ENCODE measurements around the gene ASAP3.
A peak's percentile ranks its signal among the peaks of the same experiment; 100 is the strongest.

The ASAP3 gene

DNA sequence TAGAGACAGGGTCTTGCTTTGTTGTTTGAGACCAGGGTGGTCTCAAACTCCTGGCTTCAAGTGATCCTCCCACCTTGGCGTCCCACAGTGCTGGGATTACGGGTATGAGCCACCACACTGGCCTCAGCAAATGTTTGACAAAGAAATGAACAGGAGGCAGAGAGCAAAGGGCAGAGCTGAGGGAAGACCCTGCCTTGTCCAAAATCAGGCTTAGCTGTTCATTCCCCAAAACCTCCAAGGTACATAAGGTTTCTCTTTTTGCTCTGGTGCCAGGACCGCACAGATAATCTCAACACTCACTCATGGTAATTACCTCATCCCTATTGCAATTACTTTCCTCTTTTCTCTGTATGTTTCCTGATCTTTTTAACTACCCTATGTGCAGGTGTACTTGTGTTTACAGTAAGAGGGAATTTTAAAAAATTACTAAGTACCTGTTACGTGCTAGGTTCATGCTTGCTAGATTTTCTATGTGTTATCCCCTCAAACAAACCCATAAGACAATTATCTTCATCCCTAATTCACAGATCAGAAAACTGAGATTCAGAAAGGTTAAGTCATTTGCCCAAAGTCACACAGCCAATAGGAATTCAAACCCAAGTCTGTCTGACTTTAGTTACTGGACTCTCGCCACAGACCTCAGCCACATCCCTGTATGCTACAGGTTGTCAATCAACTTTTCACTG is 11.5 kb downstream of the ASAP3 start:
- WGBS, 2 donors (ENCODE audit: extremely low coverage in 2 of 2, insufficient read length in 2 of 2, insufficient replicate concordance in 1 of 2): no CpG with 5 or more reads among the region's 5 CpGs
- H2BK5ac ChIP-seq (ENCODE audit: low read length): no peak overlapping the region

DNA sequence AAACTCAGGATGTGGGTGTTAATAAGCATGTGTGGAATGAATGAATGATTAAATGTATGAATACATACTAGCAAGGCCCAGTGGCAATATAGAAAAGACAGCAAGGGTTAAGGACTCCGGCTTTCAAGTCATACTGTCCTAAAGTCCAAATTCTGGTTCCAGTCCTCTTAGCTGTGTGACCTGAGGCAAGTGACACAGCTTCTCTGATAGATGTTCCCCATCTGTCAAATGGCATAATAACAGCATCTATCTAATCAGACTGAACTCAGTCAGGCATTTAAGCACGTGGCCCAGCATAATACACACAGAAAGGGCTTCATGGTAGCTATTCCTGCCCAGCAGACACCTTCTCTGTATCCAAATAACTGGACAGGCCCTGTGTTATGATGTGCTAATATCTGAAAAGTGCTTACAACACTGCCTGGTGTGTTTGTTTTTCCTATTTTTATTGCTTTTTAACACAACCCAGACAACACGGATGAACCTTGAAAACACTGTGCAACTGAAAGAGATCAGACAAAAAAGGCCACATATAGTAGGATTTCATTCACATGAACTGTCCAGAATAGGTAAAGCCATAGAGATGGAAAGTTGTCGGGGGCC is 12.4 kb downstream of the ASAP3 start:
- Histone ChIP-seq H2BK120ac (ENCODE audit: low read depth, low read length) (no peak overlapping the region), H2AFZ (ENCODE audit: low read length) (no peak overlapping the region), H3K27ac (replicated peaks; ENCODE audit: low read length) (no peak overlapping the region), H2BK12ac (ENCODE audit: low read length) (no peak overlapping the region), H3K4me2 (ENCODE audit: insufficient read depth, low read length, poor library complexity, severe bottlenecking) (no peak overlapping the region), H3K27me3 (ENCODE audit: control insufficient read depth in 3 of 3, insufficient read depth in 3 of 3, low read depth in 1 of 3, low read length in 3 of 3) (no peaks in the 10 kb centered on the region), H3K23ac (ENCODE audit: low read depth, low read length, poor library complexity) (no peak overlapping the region), H3K4me3 (ENCODE audit: low read length in 2 of 2) (no peak overlapping the region), H2AK5ac (ENCODE audit: low read depth, low read length) (no peak overlapping the region), H4K91ac (ENCODE audit: low read depth, low read length, poor library complexity) (no peak overlapping the region), H3K36me3 (replicated peaks in 1 of 2; ENCODE audit: control insufficient read depth in 2 of 2, insufficient read depth in 2 of 2, low read length in 2 of 2) (peaks cover 0 to 30% of the 10 kb centered on the region in 2 donors), H3K4me1 (ENCODE audit: control insufficient read depth in 2 of 2, insufficient read depth in 1 of 2, low read depth in 1 of 2, low read length in 2 of 2) (peaks cover 0 to 5% of the 10 kb centered on the region in 2 donors), H2BK5ac (ENCODE audit: low read length) (no peak overlapping the region), H3K14ac (ENCODE audit: low read length) (no peak overlapping the region), H2BK15ac (ENCODE audit: low read length) (no peak overlapping the region), H3K18ac (ENCODE audit: low read length) (no peak overlapping the region), H3K79me1 (ENCODE audit: low read depth, low read length) (no peaks in the 10 kb centered on the region), H3K9me3 (replicated peaks in 1 of 2; ENCODE audit: control insufficient read depth in 2 of 2, insufficient read depth in 1 of 2, low read depth in 1 of 2, low read length in 2 of 2) (no peaks in the 10 kb centered on the region), H4K8ac (ENCODE audit: low read depth, low read length) (no peak overlapping the region), H3K4ac (ENCODE audit: low read length) (no peak overlapping the region), H3K9ac (ENCODE audit: low read depth, low read length, poor library complexity) (no peak overlapping the region)
- no peak for DNase-seq (ENCODE audit: low spot score)
- WGBS, 2 donors (ENCODE audit: extremely low coverage in 2 of 2, insufficient read length in 2 of 2, insufficient replicate concordance in 1 of 2): no CpG with 5 or more reads among the region's 4 CpGs

More for the DNA sequence above, 11.5 kb downstream of the ASAP3 start:
- no peaks in the 10 kb centered on the region for H3K79me1 ChIP-seq (ENCODE audit: low read depth, low read length)
- no peak overlapping the region for H3K4me2 ChIP-seq (ENCODE audit: insufficient read depth, low read length, poor library complexity, severe bottlenecking)
- H4K91ac ChIP-seq (ENCODE audit: low read depth, low read length, poor library complexity): no peak overlapping the region
- H3K4me1 ChIP-seq (ENCODE audit: control insufficient read depth in 2 of 2, insufficient read depth in 1 of 2, low read depth in 1 of 2, low read length in 2 of 2): peaks cover 0 to 5% of the 10 kb centered on the region in 2 donors
- no peak overlapping the region for H3K4ac ChIP-seq (ENCODE audit: low read length)
- H3K9me3 ChIP-seq (replicated peaks in 1 of 2; ENCODE audit: control insufficient read depth in 2 of 2, insufficient read depth in 1 of 2, low read depth in 1 of 2, low read length in 2 of 2): no peaks in the 10 kb centered on the region
- H3K14ac ChIP-seq (ENCODE audit: low read length): no peak overlapping the region
- no peak overlapping the region for H3K9ac ChIP-seq (ENCODE audit: low read depth, low read length, poor library complexity)
- DNase-seq (ENCODE audit: low spot score): no peak
- H2AFZ ChIP-seq (ENCODE audit: low read length): no peak overlapping the region
- no peak overlapping the region for H4K8ac ChIP-seq (ENCODE audit: low read depth, low read length)
- H2BK12ac ChIP-seq (ENCODE audit: low read length): no peak overlapping the region
- no peak overlapping the region for H2BK15ac ChIP-seq (ENCODE audit: low read length)
- H3K4me3 ChIP-seq (ENCODE audit: low read length in 2 of 2): no peak overlapping the region
- no peak overlapping the region for H2BK120ac ChIP-seq (ENCODE audit: low read depth, low read length)
- no peak overlapping the region for H3K23ac ChIP-seq (ENCODE audit: low read depth, low read length, poor library complexity)
- no peak overlapping the region for H3K27ac ChIP-seq (replicated peaks; ENCODE audit: low read length)
- H3K18ac ChIP-seq (ENCODE audit: low read length): no peak overlapping the region
- H3K27me3 ChIP-seq (ENCODE audit: control insufficient read depth in 3 of 3, insufficient read depth in 3 of 3, low read depth in 1 of 3, low read length in 3 of 3): no peaks in the 10 kb centered on the region
- peaks cover 0 to 34% of the 10 kb centered on the region in 2 donors for H3K36me3 ChIP-seq (replicated peaks in 1 of 2; ENCODE audit: control insufficient read depth in 2 of 2, insufficient read depth in 2 of 2, low read length in 2 of 2)
- no peak overlapping the region for H2AK5ac ChIP-seq (ENCODE audit: low read depth, low read length)

DNA sequence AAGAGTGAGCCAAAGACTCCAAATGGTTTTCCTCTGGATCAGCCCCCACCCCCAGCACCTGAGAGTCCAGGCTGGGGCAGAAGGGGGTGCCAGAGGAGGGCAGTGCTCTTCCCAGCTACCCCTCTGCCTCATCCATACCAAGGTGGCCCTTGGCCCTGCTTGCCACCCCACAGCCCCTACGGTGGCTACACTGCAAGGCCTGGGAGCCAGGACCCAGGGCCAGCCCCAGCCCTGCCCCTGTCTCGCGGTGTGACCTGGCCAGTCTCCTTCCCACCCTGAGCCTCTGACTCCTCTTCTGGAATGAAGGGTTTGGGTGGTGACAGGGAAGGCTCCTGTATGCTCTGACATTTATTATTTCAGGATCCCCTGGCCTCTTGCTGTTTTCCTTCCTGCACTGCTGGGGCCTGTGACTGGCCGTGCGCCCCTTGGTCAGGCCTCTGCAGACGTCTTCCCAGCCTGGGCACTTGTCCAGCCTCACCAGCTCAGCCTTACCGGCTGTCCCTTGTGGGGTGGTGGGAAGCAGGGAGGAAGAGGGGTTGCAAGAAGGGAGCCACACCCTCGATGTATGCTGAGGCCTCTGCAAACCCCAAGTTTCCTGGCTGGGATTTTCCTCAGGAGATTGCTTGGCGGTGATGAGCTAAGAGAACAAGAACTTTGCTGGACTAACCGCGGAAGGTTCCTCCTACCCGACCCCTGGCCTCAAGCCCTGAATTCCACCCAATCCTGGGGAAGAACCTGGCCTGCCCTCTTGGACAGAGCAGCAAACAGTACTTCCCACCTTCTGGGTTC is 13.5 kb downstream of the ASAP3 start:
- Histone ChIP-seq H3K27ac (replicated peaks; ENCODE audit: low read length) (no peak overlapping the region), H3K4ac (ENCODE audit: low read length) (no peak overlapping the region), H3K9me3 (replicated peaks in 1 of 2; ENCODE audit: control insufficient read depth in 2 of 2, insufficient read depth in 1 of 2, low read depth in 1 of 2, low read length in 2 of 2) (no peaks in the 10 kb centered on the region), H2AFZ (ENCODE audit: low read length) (no peak overlapping the region), H3K79me1 (ENCODE audit: low read depth, low read length) (no peaks in the 10 kb centered on the region), H3K14ac (ENCODE audit: low read length) (no peak overlapping the region), H3K4me1 (ENCODE audit: control insufficient read depth in 2 of 2, insufficient read depth in 1 of 2, low read depth in 1 of 2, low read length in 2 of 2) (peaks cover 0 to 5% of the 10 kb centered on the region in 2 donors), H4K91ac (ENCODE audit: low read depth, low read length, poor library complexity) (no peak overlapping the region), H2BK5ac (ENCODE audit: low read length) (no peak overlapping the region), H3K36me3 (replicated peaks in 1 of 2; ENCODE audit: control insufficient read depth in 2 of 2, insufficient read depth in 2 of 2, low read length in 2 of 2) (peaks cover 0 to 30% of the 10 kb centered on the region in 2 donors), H2BK120ac (ENCODE audit: low read depth, low read length) (no peak overlapping the region), H4K8ac (ENCODE audit: low read depth, low read length) (no peak overlapping the region), H3K18ac (ENCODE audit: low read length) (peak overlapping the region; percentile 41), H3K23ac (ENCODE audit: low read depth, low read length, poor library complexity) (no peak overlapping the region), H2BK12ac (ENCODE audit: low read length) (no peak overlapping the region), H2BK15ac (ENCODE audit: low read length) (no peak overlapping the region), H3K4me2 (ENCODE audit: insufficient read depth, low read length, poor library complexity, severe bottlenecking) (no peak overlapping the region), H3K27me3 (ENCODE audit: control insufficient read depth in 3 of 3, insufficient read depth in 3 of 3, low read depth in 1 of 3, low read length in 3 of 3) (no peaks in the 10 kb centered on the region), H3K4me3 (ENCODE audit: low read length in 2 of 2) (no peak overlapping the region), H3K9ac (ENCODE audit: low read depth, low read length, poor library complexity) (no peak overlapping the region), H2AK5ac (ENCODE audit: low read depth, low read length) (no peak overlapping the region)
- DNase-seq (ENCODE audit: low spot score): no peak
- WGBS, 2 donors (ENCODE audit: extremely low coverage in 2 of 2, insufficient read length in 2 of 2, insufficient replicate concordance in 1 of 2): no CpG with 5 or more reads among the region's 12 CpGs

DNA sequence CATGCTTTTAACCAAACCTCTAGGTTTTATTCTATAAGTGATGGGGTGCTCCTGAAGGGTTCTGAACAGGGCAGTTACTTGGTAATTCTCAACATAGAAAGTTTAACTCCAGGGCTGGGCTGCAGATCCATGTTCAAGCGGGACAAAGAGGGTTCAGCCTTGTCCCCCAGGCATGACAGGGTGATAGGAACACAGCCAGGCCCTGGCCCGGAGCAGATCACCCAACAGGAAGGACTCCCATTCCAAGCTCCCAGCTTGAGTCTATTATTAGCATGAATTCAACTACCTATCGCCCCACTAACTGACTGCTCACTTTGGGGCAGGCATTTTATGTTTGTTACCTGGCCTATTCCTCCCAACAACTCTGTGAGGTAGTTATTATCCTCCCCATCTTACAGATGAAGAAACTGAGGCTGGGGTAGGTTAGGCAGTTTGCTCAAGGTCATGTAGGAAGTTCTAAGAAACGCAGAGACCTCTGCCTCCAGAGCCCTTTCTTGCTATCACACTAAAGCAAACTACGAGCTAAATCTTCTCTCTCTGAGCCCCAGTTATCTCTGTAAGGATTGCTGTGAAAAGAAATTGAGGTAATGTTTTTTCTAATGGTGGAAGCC is 14.5 kb downstream of the ASAP3 start:
- H3K18ac ChIP-seq (ENCODE audit: low read length): no peak overlapping the region
- no peaks in the 10 kb centered on the region for H3K79me1 ChIP-seq (ENCODE audit: low read depth, low read length)
- no peak overlapping the region for H3K4ac ChIP-seq (ENCODE audit: low read length)
- DNase-seq (ENCODE audit: low spot score): no peak
- H2AK5ac ChIP-seq (ENCODE audit: low read depth, low read length): no peak overlapping the region
- H3K9ac ChIP-seq (ENCODE audit: low read depth, low read length, poor library complexity): no peak overlapping the region
- H3K9me3 ChIP-seq (replicated peaks in 1 of 2; ENCODE audit: control insufficient read depth in 2 of 2, insufficient read depth in 1 of 2, low read depth in 1 of 2, low read length in 2 of 2): no peaks in the 10 kb centered on the region
- H2BK12ac ChIP-seq (ENCODE audit: low read length): no peak overlapping the region
- peaks cover 0 to 30% of the 10 kb centered on the region in 2 donors for H3K36me3 ChIP-seq (replicated peaks in 1 of 2; ENCODE audit: control insufficient read depth in 2 of 2, insufficient read depth in 2 of 2, low read length in 2 of 2)
- no peak overlapping the region for H3K14ac ChIP-seq (ENCODE audit: low read length)
- H3K27ac ChIP-seq (replicated peaks; ENCODE audit: low read length): no peak overlapping the region
- no peak overlapping the region for H2BK5ac ChIP-seq (ENCODE audit: low read length)
- no peak overlapping the region for H2BK120ac ChIP-seq (ENCODE audit: low read depth, low read length)
- no peak overlapping the region for H4K8ac ChIP-seq (ENCODE audit: low read depth, low read length)
- WGBS, 2 donors (ENCODE audit: extremely low coverage in 2 of 2, insufficient read length in 2 of 2, insufficient replicate concordance in 1 of 2): no CpG with 5 or more reads among the region's 5 CpGs
- no peak overlapping the region for H2BK15ac ChIP-seq (ENCODE audit: low read length)
- no peak overlapping the region for H3K4me3 ChIP-seq (ENCODE audit: low read length in 2 of 2)
- H2AFZ ChIP-seq (ENCODE audit: low read length): no peak overlapping the region
- H4K91ac ChIP-seq (ENCODE audit: low read depth, low read length, poor library complexity): no peak overlapping the region
- H3K23ac ChIP-seq (ENCODE audit: low read depth, low read length, poor library complexity): no peak overlapping the region
- peaks cover 0 to 5% of the 10 kb centered on the region in 2 donors for H3K4me1 ChIP-seq (ENCODE audit: control insufficient read depth in 2 of 2, insufficient read depth in 1 of 2, low read depth in 1 of 2, low read length in 2 of 2)
- H3K4me2 ChIP-seq (ENCODE audit: insufficient read depth, low read length, poor library complexity, severe bottlenecking): no peak overlapping the region
- no peaks in the 10 kb centered on the region for H3K27me3 ChIP-seq (ENCODE audit: control insufficient read depth in 3 of 3, insufficient read depth in 3 of 3, low read depth in 1 of 3, low read length in 3 of 3)
